Stomach (tissue), 19 donors: ENCODE data around the gene CTDP1. TPM values are rescaled to one million over a fixed set of nuclear protein-coding genes. Genes with fewer than 3 reads are reported as not detected.

Source experiments
- DNase-seq, 2 donors: peaks; one replicate each; pipeline versions ENCODE4 v3.0.0 to v3.0.0-alpha.2; 2013 to 2019
- H3K27ac ChIP-seq, 5 donors: fragments of 200-600 bp in 4 of 5; sonication (generic) in 4 of 5; one replicate each; pipeline ENCODE4 v1.5.1; 2013 to 2019; ENCODE audit warnings: mild to moderate bottlenecking in 1 of 5, moderate library complexity in 1 of 5
- H3K27me3 ChIP-seq, 3 donors: fragments of 200-600 bp; sonication (generic); one replicate each; pipeline ENCODE4 v1.5.1; 2017 to 2019; ENCODE audit warnings: mixed run types in 1 of 3
- H3K36me3 ChIP-seq, 4 donors: fragments of 200-600 bp; sonication (generic); 1 replicate in 3 of 4; 2 replicates in 1 of 4; pipeline ENCODE4 v1.5.1; 2016 to 2019
- H3K4me1 ChIP-seq, 4 donors: fragments of 200-600 bp; sonication (generic); one replicate each; pipeline ENCODE4 v1.5.1; 2016 to 2019
- H3K4me3 ChIP-seq, 4 donors: fragments of 200-600 bp; sonication (generic) in 3 of 4; one replicate each; pipeline ENCODE4 v1.5.1; 2016 to 2019; ENCODE audit warnings: mild to moderate bottlenecking in 1 of 4
- H3K9me3 ChIP-seq, 4 donors: fragments of 200-600 bp; sonication (generic); one replicate each; pipeline ENCODE4 v1.5.1; 2016 to 2019
- EP300 ChIP-seq: sonication (generic); formaldehyde crosslinking; IDR thresholded peaks from one replicate; pipeline ENCODE4 v1.6.1; 2017; ENCODE audit warnings: antibody characterized with exemption
- POLR2A ChIP-seq, 4 donors: fragments of 450-650 bp; IDR thresholded peaks; one replicate each; pipeline ENCODE4 v1.6.1; 2016; ENCODE audit warnings: antibody characterized with exemption in 4 of 4, control low read depth in 2 of 4, mild to moderate bottlenecking in 1 of 4, moderate library complexity in 1 of 4
- POLR2AphosphoS5 ChIP-seq, 3 donors: sonication (generic); formaldehyde crosslinking; IDR thresholded peaks; one replicate each; pipeline ENCODE4 v1.6.1; 2016; ENCODE audit warnings: antibody characterized with exemption in 3 of 3
- WGBS, 5 donors: extraction: QIAGEN DNeasy Blood & Tissue Kit in 3 of 5; methylation state at CpG; one replicate each; pipeline versions ENCODE4 v1.1.5 to v1.1.7; 2013 to 2018; 5-methylcytosine and 5-hydroxymethylcytosine counted together
- intact Hi-C: fragments of 100-400 bp; cut with DNase I; formaldehyde crosslinking; loops from one replicate; pipeline ENCODE4 v1.15.1; 2023; ENCODE audit warnings: low total_unique reads
- long read RNA-seq, 10 donors: transcript quantifications; one replicate each; lab custom pipeline, GENCODE V29; 2026
- polyA plus RNA-seq, 3 donors: library from polyadenylated mRNA; stranded (reverse); fragments of 200-250 nt; gene quantifications; one replicate each; pipeline ENCODE4 v1.2.3, GENCODE V29; 2013
- total RNA-seq, 5 donors: library from RNA; depleted of rRNA; stranded (reverse); fragments of >200 nt; gene quantifications; one replicate each; pipeline versions ENCODE4 v1.1.0 to v1.2.3, GENCODE V29; 2014 to 2016
- TF ChIP-seq, protein P1 (sequence below), 7 experiments: fragments of 450-650 bp in 4 of 7; fragments of 200-600 bp in 3 of 7; sonication (generic) in 3 of 7; IDR thresholded peaks; one replicate each; pipeline ENCODE4 v1.5.1; 2016 to 2019; ENCODE audit warnings: antibody characterized with exemption in 7 of 7, control low read depth in 2 of 7, mild to moderate bottlenecking in 1 of 7
- donor health status: healthy with polysubstance abuse.
- donor health status: Bipolar disorder and iron deficiency.
- donor health status: healthy.

Gene CTDP1, protein sequence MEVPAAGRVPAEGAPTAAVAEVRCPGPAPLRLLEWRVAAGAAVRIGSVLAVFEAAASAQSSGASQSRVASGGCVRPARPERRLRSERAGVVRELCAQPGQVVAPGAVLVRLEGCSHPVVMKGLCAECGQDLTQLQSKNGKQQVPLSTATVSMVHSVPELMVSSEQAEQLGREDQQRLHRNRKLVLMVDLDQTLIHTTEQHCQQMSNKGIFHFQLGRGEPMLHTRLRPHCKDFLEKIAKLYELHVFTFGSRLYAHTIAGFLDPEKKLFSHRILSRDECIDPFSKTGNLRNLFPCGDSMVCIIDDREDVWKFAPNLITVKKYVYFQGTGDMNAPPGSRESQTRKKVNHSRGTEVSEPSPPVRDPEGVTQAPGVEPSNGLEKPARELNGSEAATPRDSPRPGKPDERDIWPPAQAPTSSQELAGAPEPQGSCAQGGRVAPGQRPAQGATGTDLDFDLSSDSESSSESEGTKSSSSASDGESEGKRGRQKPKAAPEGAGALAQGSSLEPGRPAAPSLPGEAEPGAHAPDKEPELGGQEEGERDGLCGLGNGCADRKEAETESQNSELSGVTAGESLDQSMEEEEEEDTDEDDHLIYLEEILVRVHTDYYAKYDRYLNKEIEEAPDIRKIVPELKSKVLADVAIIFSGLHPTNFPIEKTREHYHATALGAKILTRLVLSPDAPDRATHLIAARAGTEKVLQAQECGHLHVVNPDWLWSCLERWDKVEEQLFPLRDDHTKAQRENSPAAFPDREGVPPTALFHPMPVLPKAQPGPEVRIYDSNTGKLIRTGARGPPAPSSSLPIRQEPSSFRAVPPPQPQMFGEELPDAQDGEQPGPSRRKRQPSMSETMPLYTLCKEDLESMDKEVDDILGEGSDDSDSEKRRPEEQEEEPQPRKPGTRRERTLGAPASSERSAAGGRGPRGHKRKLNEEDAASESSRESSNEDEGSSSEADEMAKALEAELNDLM
- total RNA-seq (10 to 100 TPM in 4 of 5 donors, 1 to 10 TPM in 1; 7.6 to 50.7 (median 18.7) TPM), polyA plus RNA-seq (10 to 100 TPM; 10.7 to 18.0 (median 11.2) TPM)
- long read RNA-seq, donor 1, result 0 reads
- long read RNA-seq, donor 2, full-length matches to known transcripts, result 2 of 2 reads
- long read RNA-seq, donor 2, partial matches to known transcripts, result 0 of 2 reads
- long read RNA-seq, donor 2, other reads (novel, unspliced or antisense), result 0 of 2 reads
- long read RNA-seq, donor 3, result 0 reads
- long read RNA-seq, donor 4, result 0 reads
- long read RNA-seq, donor 5, partial matches to known transcripts, result 0 of 2 reads
- long read RNA-seq, donor 5, other reads (novel, unspliced or antisense), result 0 of 2 reads
- long read RNA-seq, donor 6, full-length matches to known transcripts, result 4 of 12 reads
- long read RNA-seq, donor 6, partial matches to known transcripts, result 8 of 12 reads
- long read RNA-seq, donor 6, other reads (novel, unspliced or antisense), result 0 of 12 reads
- long read RNA-seq, donor 7, full-length matches to known transcripts, result 2 of 2 reads
- long read RNA-seq, donor 7, partial matches to known transcripts, result 0 of 2 reads
- long read RNA-seq, donor 7, other reads (novel, unspliced or antisense), result 0 of 2 reads
- long read RNA-seq, donor 8, partial matches to known transcripts, result 0 of 2 reads
- long read RNA-seq, donor 8, other reads (novel, unspliced or antisense), result 0 of 2 reads
- long read RNA-seq, donor 9, result 0 reads
- long read RNA-seq, donor 10, result 0 reads

DNA sequence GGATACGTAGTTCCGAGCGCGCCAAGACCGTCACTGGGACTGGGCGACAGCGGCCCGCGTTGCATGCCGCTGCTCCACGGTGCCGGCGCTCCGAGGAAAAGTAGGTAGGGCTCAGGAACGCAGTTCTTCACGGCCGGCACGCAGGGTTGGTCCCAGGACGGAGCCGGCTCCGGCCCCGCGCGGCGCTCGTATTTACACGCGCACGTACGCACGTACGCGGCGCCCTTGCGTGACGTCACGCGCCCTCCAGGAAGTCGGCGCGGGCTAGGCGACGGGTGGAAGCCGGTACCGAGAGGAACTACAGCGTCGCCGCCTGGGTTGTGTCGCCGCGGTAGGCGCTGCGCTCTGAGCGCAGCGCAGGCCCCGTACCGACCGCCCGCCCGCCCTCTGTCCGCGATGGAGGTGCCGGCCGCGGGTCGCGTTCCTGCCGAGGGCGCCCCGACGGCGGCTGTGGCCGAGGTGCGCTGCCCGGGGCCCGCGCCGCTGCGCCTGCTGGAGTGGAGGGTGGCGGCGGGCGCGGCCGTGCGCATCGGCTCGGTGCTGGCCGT is at the start of gene CTDP1:
CTDP1 (plus strand) TSS at position 252 of the 548 bp plus-strand sequence; CDS start at position 397, 145 bp downstream.
- DNase-seq, result peak; percentile 96 to 98
- 0 to 1% (median 0%) methylated on average over 18 to 88 of the region's 88 CpGs for WGBS, 5 donors
- Histone ChIP-seq H3K36me3 (peaks cover 0 to 12% (median 7%) of the 10 kb centered on the region in 4 donors), H3K27me3 (no peaks in the 10 kb centered on the region), H3K4me3 (peak within 1 kb of the TSS; percentile 93 to 99 (median 96)), H3K27ac (peak within 1 kb of the TSS; percentile 93 to 100 (median 99)), H3K4me1 (peaks cover 28 to 69% (median 59%) of the 10 kb centered on the region in 4 donors), H3K9me3 (no peaks in the 10 kb centered on the region)
- TF ChIP-seq POLR2A (IDR thresholded peaks at IDR 0.05), result no peak
- peak; percentile 64 to 94 (median 90) for TF ChIP-seq POLR2AphosphoS5 (IDR thresholded peaks at IDR 0.05)
- intact Hi-C loops, result loop anchor here (10.0 kb wide), 1 partner anchor 275 kb away; the partner anchor contains the start of gene SLC66A2

DNA sequence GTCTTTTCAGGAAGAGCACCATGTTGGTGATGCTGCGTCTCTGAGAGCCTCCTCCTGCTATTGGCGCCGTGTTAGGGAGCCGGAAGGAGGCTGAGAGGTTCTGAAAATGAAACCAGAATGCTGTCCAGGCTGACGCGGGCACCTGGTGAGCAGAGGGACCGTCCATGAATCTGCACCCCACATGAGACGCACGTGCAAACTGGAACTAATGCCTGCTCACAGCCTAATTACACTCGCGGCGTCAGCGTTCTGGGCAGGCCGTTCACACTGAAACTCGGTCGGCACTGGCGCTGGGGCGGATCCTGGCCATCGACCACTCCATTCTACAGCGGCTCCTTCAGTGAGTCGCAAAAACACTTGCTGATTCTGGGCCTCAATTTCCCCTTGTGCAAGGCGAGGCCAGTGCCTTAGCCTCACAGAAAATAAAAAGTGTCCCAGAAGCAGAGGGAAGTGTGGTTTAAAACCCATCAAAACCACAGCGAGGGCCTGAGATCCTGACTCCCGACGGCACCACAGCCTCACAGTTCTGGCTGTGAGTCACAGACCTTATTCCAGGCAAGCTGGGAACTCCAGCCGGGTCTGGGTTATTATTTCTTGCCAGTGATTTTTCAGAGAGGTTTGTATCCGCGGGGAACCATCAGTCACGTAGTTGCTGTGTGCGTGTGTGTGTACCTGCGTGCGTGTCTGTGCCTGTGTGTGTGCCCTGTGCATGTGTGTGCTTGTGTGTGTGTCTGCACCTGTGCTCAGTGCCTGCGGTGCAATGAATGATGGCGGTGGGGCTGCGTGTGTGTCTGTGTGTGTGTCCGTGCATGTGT is 49.1 kb upstream of the CTDP1 start:
- Histone ChIP-seq H3K4me3 (no peak overlapping the region), H3K9me3 (no peaks in the 10 kb centered on the region), H3K36me3 (no peaks in the 10 kb centered on the region), H3K4me1 (no peaks in the 10 kb centered on the region), H3K27me3 (peaks cover 0 to 37% (median 8%) of the 10 kb centered on the region in 3 donors), H3K27ac (no peak overlapping the region)
- intact Hi-C loops, result no loop called here
- TF ChIP-seq POLR2A (IDR thresholded peaks at IDR 0.05) (no peak), EP300 (no peak), POLR2AphosphoS5 (IDR thresholded peaks at IDR 0.05) (no peak)
- TF ChIP-seq, protein P1, sequence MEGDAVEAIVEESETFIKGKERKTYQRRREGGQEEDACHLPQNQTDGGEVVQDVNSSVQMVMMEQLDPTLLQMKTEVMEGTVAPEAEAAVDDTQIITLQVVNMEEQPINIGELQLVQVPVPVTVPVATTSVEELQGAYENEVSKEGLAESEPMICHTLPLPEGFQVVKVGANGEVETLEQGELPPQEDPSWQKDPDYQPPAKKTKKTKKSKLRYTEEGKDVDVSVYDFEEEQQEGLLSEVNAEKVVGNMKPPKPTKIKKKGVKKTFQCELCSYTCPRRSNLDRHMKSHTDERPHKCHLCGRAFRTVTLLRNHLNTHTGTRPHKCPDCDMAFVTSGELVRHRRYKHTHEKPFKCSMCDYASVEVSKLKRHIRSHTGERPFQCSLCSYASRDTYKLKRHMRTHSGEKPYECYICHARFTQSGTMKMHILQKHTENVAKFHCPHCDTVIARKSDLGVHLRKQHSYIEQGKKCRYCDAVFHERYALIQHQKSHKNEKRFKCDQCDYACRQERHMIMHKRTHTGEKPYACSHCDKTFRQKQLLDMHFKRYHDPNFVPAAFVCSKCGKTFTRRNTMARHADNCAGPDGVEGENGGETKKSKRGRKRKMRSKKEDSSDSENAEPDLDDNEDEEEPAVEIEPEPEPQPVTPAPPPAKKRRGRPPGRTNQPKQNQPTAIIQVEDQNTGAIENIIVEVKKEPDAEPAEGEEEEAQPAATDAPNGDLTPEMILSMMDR (IDR thresholded peaks at IDR 0.05), result no peak
- 79 to 91% (median 88%) methylated on average over 34 to 36 of the region's 36 CpGs for WGBS, 5 donors
- DNase-seq, result peak in 1 of 2 donors; percentile 10

DNA sequence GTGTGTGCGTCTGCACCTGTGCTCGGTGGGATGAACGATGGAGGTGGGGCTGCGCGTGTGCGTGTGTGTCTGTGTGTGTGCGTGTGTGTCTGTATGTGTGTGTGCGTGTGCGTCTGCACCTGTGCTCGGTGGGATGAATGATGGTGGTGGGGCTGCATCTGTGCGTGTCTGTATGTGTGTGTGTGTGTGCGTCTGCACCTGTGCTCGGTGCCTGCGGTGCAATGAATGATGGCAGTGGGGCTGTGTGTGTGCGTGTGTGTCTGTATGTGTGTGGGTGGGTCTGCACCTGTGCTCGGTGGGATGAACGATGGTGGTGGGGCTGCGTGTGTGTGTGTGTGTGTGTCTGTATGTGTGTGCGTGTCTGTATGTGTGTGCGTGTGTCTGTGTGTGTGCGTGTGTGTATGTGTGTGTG is 48.5 kb upstream of the CTDP1 start:
- Histone ChIP-seq H3K9me3 (no peaks in the 10 kb centered on the region), H3K36me3 (no peaks in the 10 kb centered on the region), H3K4me3 (no peak overlapping the region), H3K27me3 (peaks cover 0 to 32% (median 5%) of the 10 kb centered on the region in 3 donors), H3K4me1 (no peaks in the 10 kb centered on the region), H3K27ac (no peak overlapping the region)
- WGBS, 5 donors, result 89 to 95% (median 93%) methylated on average over 21 of the region's 21 CpGs
- peak in 1 of 2 donors; percentile 13 for DNase-seq
- intact Hi-C loops, result no loop called here
- TF ChIP-seq, protein P1 (IDR thresholded peaks at IDR 0.05), result no peak
- TF ChIP-seq POLR2AphosphoS5 (IDR thresholded peaks at IDR 0.05) (no peak), EP300 (no peak), POLR2A (IDR thresholded peaks at IDR 0.05) (no peak)
